ENCODE data around the gene MMP24.

DNA sequence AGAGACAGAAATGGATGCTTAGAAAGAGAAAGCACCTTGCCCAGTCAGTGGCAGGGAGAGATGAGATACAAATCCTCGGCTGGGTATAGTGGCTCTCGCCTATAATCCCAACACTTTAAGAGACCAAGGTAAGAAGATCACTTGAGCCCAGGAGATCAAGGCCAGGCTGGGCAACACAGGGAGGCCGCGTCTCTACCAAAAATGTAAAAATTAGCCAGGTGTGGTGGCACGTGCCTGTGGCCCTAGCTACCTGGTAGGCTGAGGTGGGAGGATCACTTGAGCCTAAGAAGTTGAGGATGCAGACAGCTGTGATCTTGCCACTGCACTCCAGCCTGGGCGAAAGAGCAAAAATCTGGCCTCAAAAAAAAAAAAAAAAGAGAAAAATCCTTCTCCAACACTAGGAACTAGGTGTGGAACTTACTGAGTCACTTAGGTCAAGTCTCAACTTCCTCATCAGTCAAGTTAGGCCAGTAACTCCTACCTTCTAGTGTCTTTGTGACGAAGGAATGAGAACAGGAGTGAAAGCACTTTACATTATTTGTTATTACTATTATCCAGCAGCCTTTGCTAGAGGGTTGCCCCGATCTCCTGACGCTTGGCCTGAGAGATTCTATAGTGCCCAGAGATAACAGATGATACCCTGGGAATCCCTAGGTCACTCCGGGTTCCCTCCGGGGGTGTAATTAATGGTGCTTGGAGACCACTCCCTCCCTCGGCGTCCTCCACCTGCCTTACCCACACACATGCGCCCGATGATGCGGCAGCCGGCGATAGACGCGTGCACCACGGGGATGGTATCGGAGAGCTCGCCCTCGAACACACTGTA, 57.2 kb downstream of the MMP24 start:
- TF ChIP-seq ZNF446 (CRISPR knock-in tag; IDR thresholded peaks at IDR 0.05), result no peak
- TF ChIP-seq, protein P1, sequence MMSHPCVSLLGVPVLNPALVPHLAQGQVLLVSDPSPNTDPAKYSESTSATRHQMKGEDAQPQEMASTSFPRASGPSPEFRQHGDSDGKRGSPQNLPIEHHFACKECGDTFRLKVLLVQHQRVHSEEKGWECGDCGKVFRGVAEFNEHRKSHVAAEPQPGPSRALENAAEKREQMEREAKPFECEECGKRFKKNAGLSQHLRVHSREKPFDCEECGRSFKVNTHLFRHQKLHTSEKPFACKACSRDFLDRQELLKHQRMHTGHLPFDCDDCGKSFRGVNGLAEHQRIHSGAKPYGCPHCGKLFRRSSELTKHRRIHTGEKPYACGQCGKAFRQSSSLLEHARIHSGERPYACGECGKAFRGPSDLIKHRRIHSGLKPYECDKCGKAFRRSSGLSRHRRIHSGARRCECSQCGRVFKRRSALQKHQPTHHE (CRISPR knock-in tag; IDR thresholded peaks at IDR 0.05; ENCODE audit: borderline replicate concordance), result no peak
- TF ChIP-seq PHF5A (CRISPR knock-in tag; IDR thresholded peaks at IDR 0.05; ENCODE audit: low read depth, unreplicated experiment), result no peak
- TF ChIP-seq, protein P2, sequence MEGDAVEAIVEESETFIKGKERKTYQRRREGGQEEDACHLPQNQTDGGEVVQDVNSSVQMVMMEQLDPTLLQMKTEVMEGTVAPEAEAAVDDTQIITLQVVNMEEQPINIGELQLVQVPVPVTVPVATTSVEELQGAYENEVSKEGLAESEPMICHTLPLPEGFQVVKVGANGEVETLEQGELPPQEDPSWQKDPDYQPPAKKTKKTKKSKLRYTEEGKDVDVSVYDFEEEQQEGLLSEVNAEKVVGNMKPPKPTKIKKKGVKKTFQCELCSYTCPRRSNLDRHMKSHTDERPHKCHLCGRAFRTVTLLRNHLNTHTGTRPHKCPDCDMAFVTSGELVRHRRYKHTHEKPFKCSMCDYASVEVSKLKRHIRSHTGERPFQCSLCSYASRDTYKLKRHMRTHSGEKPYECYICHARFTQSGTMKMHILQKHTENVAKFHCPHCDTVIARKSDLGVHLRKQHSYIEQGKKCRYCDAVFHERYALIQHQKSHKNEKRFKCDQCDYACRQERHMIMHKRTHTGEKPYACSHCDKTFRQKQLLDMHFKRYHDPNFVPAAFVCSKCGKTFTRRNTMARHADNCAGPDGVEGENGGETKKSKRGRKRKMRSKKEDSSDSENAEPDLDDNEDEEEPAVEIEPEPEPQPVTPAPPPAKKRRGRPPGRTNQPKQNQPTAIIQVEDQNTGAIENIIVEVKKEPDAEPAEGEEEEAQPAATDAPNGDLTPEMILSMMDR (CRISPR knock-in tag; IDR thresholded peaks at IDR 0.05), result no peak; the same call in 1 of the 2 replicates
- TF ChIP-seq, protein P3, sequence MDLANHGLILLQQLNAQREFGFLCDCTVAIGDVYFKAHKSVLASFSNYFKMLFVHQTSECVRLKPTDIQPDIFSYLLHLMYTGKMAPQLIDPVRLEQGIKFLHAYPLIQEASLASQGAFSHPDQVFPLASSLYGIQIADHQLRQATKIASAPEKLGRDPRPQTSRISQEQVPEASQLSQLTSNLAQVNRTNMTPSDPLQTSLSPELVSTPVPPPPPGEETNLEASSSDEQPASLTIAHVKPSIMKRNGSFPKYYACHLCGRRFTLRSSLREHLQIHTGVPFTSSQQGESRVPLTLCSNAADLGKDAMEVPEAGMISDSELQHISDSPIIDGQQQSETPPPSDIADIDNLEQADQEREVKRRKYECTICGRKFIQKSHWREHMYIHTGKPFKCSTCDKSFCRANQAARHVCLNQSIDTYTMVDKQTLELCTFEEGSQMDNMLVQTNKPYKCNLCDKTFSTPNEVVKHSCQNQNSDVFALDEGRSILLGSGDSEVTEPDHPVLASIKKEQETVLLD (CRISPR knock-in tag; IDR thresholded peaks at IDR 0.05; ENCODE audit: low read depth), result no peak
- TF ChIP-seq, protein P4, sequence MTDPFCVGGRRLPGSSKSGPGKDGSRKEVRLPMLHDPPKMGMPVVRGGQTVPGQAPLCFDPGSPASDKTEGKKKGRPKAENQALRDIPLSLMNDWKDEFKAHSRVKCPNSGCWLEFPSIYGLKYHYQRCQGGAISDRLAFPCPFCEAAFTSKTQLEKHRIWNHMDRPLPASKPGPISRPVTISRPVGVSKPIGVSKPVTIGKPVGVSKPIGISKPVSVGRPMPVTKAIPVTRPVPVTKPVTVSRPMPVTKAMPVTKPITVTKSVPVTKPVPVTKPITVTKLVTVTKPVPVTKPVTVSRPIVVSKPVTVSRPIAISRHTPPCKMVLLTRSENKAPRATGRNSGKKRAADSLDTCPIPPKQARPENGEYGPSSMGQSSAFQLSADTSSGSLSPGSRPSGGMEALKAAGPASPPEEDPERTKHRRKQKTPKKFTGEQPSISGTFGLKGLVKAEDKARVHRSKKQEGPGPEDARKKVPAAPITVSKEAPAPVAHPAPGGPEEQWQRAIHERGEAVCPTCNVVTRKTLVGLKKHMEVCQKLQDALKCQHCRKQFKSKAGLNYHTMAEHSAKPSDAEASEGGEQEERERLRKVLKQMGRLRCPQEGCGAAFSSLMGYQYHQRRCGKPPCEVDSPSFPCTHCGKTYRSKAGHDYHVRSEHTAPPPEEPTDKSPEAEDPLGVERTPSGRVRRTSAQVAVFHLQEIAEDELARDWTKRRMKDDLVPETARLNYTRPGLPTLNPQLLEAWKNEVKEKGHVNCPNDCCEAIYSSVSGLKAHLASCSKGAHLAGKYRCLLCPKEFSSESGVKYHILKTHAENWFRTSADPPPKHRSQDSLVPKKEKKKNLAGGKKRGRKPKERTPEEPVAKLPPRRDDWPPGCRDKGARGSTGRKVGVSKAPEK (CRISPR knock-in tag; IDR thresholded peaks at IDR 0.05; ENCODE audit: borderline replicate concordance), result no peak
- TF ChIP-seq TAF1 (CRISPR knock-in tag; IDR thresholded peaks at IDR 0.05), result no peak
- TF ChIP-seq ZNF251 (CRISPR knock-in tag; IDR thresholded peaks at IDR 0.05), result no peak
- TF ChIP-seq POLR2AphosphoS5 (IDR thresholded peaks at IDR 0.05; ENCODE audit: low read depth, low read length), result no peak
- TF ChIP-seq YY1 (IDR thresholded peaks at IDR 0.05; ENCODE audit: insufficient read depth, insufficient replicate concordance, low read depth, low read length), result no peak
- TF ChIP-seq ZNF24 (IDR thresholded peaks at IDR 0.05), result no peak
- TF ChIP-seq, protein P5, sequence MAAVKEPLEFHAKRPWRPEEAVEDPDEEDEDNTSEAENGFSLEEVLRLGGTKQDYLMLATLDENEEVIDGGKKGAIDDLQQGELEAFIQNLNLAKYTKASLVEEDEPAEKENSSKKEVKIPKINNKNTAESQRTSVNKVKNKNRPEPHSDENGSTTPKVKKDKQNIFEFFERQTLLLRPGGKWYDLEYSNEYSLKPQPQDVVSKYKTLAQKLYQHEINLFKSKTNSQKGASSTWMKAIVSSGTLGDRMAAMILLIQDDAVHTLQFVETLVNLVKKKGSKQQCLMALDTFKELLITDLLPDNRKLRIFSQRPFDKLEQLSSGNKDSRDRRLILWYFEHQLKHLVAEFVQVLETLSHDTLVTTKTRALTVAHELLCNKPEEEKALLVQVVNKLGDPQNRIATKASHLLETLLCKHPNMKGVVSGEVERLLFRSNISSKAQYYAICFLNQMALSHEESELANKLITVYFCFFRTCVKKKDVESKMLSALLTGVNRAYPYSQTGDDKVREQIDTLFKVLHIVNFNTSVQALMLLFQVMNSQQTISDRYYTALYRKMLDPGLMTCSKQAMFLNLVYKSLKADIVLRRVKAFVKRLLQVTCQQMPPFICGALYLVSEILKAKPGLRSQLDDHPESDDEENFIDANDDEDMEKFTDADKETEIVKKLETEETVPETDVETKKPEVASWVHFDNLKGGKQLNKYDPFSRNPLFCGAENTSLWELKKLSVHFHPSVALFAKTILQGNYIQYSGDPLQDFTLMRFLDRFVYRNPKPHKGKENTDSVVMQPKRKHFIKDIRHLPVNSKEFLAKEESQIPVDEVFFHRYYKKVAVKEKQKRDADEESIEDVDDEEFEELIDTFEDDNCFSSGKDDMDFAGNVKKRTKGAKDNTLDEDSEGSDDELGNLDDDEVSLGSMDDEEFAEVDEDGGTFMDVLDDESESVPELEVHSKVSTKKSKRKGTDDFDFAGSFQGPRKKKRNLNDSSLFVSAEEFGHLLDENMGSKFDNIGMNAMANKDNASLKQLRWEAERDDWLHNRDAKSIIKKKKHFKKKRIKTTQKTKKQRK (IDR thresholded peaks at IDR 0.05; ENCODE audit: low read length), result no peak
- TF ChIP-seq IRX3 (CRISPR knock-in tag; IDR thresholded peaks at IDR 0.05; ENCODE audit: borderline replicate concordance, low read depth), result no peak
- no peak for TF ChIP-seq ZBTB21 (CRISPR knock-in tag; IDR thresholded peaks at IDR 0.05)

Measured in HepG2 (cell line).